Lower leg skin (tissue), 4 donors: ENCODE results near the gene PAFAH1B2. TPM values are rescaled to one million over a fixed set of nuclear protein-coding genes. Genes with fewer than 3 reads are reported as not detected.

Experiments
- DNase-seq, 2 donors: peaks; one replicate each; pipeline ENCODE4 v3.0.0-alpha.2; 2019; ENCODE audit warnings: low spot score in 2 of 2
- H3K4me3 ChIP-seq: fragments of 200-600 bp; sonication (generic); 2 replicates; pipeline ENCODE4 v1.5.1; 2017; ENCODE audit warnings: mild to moderate bottlenecking, low read depth; ENCODE audit not compliant: poor library complexity, severe bottlenecking
- POLR2A ChIP-seq, 2 donors: fragments of 450-650 bp; IDR thresholded peaks; one replicate each; pipeline ENCODE4 v1.6.1; 2016 to 2017; ENCODE audit warnings: antibody characterized with exemption in 2 of 2, mild to moderate bottlenecking in 1 of 2, moderate library complexity in 1 of 2
- WGBS, 2 donors: methylation state at CpG; one replicate each; pipeline ENCODE4 v1.1.5; 2018; 5-methylcytosine and 5-hydroxymethylcytosine counted together
- intact Hi-C: fragments of 100-400 bp; cut with DNase I; formaldehyde crosslinking; loops from one replicate; pipeline ENCODE4 v1.15.0; 2023; ENCODE audit warnings: low total_unique reads
- total RNA-seq, 4 donors: library from RNA; depleted of rRNA; stranded (reverse); fragments of >200 nt; gene quantifications; one replicate each; pipeline ENCODE4 v1.1.0, GENCODE V29; 2016
- TF ChIP-seq, protein P1 (sequence below), 3 donors: fragments of 450-650 bp; IDR thresholded peaks; one replicate each; pipeline ENCODE4 v1.5.1; 2016; ENCODE audit warnings: antibody characterized with exemption in 3 of 3, mild to moderate bottlenecking in 3 of 3, moderate library complexity in 2 of 3

PAFAH1B2 gene
- total RNA-seq, 4 donors from 2014 or later, result 49.1 to 72.4 (median 62.5) TPM

- 1% methylated on average over 25 to 27 of the region's 65 CpGs for WGBS, 2 donors
- DNase-seq, result peak; percentile 29 to 91
- TF ChIP-seq, protein P1, sequence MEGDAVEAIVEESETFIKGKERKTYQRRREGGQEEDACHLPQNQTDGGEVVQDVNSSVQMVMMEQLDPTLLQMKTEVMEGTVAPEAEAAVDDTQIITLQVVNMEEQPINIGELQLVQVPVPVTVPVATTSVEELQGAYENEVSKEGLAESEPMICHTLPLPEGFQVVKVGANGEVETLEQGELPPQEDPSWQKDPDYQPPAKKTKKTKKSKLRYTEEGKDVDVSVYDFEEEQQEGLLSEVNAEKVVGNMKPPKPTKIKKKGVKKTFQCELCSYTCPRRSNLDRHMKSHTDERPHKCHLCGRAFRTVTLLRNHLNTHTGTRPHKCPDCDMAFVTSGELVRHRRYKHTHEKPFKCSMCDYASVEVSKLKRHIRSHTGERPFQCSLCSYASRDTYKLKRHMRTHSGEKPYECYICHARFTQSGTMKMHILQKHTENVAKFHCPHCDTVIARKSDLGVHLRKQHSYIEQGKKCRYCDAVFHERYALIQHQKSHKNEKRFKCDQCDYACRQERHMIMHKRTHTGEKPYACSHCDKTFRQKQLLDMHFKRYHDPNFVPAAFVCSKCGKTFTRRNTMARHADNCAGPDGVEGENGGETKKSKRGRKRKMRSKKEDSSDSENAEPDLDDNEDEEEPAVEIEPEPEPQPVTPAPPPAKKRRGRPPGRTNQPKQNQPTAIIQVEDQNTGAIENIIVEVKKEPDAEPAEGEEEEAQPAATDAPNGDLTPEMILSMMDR (IDR thresholded peaks at IDR 0.05), result no peak
- TF ChIP-seq POLR2A (IDR thresholded peaks at IDR 0.05), result no peak
- H3K4me3 ChIP-seq, result peak overlapping the region; percentile 98
- intact Hi-C loops, result loop anchor here (5.0 kb wide), 1 partner anchor 215 kb away; no protein-coding TSS in a partner anchor
These were observed 46.5 kb upstream of the PAFAH1B2 start for GRCh38 chr11:117097389-117098268.

- intact Hi-C loops, result loop anchor here (5.0 kb wide), 1 partner anchor 216 kb away; no protein-coding TSS in a partner anchor
- TF ChIP-seq, protein P1 (IDR thresholded peaks at IDR 0.05), result no peak
- peak in 1 of 2 donors; percentile 21 for TF ChIP-seq POLR2A (IDR thresholded peaks at IDR 0.05)
- 1 to 4% methylated on average over 20 to 62 of the region's 78 CpGs for WGBS, 2 donors
- DNase-seq, result peak; percentile 85 to 98
- peak within 1 kb of the TSS; percentile 98 for H3K4me3 ChIP-seq
These were observed 45.5 kb upstream of the PAFAH1B2 start, which contains the start of gene SIK3 for GRCh38 chr11:117098269-117099232. Gene SIK3, minus strand, starts transcription at chr11:117098428. Its CDS starts 13 bp downstream, at chr11:117098415.

DNA sequence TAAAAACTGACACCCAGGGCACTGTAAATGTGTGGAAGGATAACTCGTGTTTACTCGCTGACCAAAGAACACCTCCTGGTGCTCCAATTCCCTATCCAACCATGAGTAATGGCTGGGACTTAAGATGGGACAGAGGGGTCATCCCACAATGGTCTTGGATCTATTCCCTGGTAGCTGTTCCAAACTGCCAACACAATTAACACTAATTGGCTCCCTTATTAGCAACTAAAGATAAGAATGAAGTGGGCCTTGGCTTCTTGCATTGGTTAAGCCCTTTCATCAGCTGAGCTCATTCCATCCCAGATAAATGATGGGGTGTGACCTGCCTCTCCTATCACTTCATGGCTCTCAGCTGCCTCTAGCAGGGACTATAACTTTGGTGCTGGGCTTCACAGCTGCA lies 44.4 kb upstream of the PAFAH1B2 start:
- intact Hi-C loops, result loop anchor here (5.0 kb wide), 1 partner anchor 217 kb away; no protein-coding TSS in a partner anchor

GRCh38 chr11:117100556-117100955 lies 43.5 kb upstream of the PAFAH1B2 start:
- no peak overlapping the region for H3K4me3 ChIP-seq
- WGBS, 2 donors, result 92 to 95% methylated on average over 3 of the region's 3 CpGs
- intact Hi-C loops, result no loop called here
- no peak for DNase-seq
- TF ChIP-seq POLR2A (IDR thresholded peaks at IDR 0.05), result no peak
- TF ChIP-seq, protein P1 (IDR thresholded peaks at IDR 0.05), result no peak

More for the DNA sequence above, 44.4 kb upstream of the PAFAH1B2 start:
- DNase-seq, result no peak
- WGBS, 2 donors, result 77 to 79% methylated on average over 2 of the region's 2 CpGs
- TF ChIP-seq, protein P1 (IDR thresholded peaks at IDR 0.05), result no peak
- no peak for TF ChIP-seq POLR2A (IDR thresholded peaks at IDR 0.05)
- H3K4me3 ChIP-seq, result no peak overlapping the region
